GM18907 (cell line): ENCODE measurements around the gene CAPZB.

ENCODE experiments used
- ATAC-seq: cut with Tn5 transposase; IDR thresholded peaks from one replicate; pipeline ENCODE4 v1.9.1; 2021; ENCODE audit warnings: mild to moderate bottlenecking, moderate library complexity; ENCODE audit not compliant: unreplicated experiment

CAPZB gene

GRCh38 chr1:19449454-19450228 is 35.7 kb downstream of the CAPZB start:
- no peak for ATAC-seq

GRCh38 chr1:19448491-19449439 is 36.6 kb downstream of the CAPZB start:
- ATAC-seq, result no peak

GRCh38 chr1:19447550-19447949 is 37.8 kb downstream of the CAPZB start:
- no peak for ATAC-seq

- ATAC-seq, result no peak
Observed at GRCh38 chr1:19445417-19446342, 39.7 kb downstream of the CAPZB start.

GRCh38 chr1:19444296-19445021 is 40.9 kb downstream of the CAPZB start:
- ATAC-seq, result no peak

GRCh38 chr1:19443326-19443725 is 42.0 kb downstream of the CAPZB start:
- no peak for ATAC-seq

GRCh38 chr1:19442154-19443096 is 42.9 kb downstream of the CAPZB start:
- ATAC-seq, result no peak

- ATAC-seq, result no peak
Observed at GRCh38 chr1:19441048-19441780, 44.1 kb downstream of the CAPZB start.

GRCh38 chr1:19439464-19440171 is 45.7 kb downstream of the CAPZB start:
- no peak for ATAC-seq

GRCh38 chr1:19438516-19439195 is 46.7 kb downstream of the CAPZB start:
- no peak for ATAC-seq

- ATAC-seq, result no peak
Observed at GRCh38 chr1:19437891-19438294, 47.4 kb downstream of the CAPZB start.

- ATAC-seq, result no peak
Observed at GRCh38 chr1:19436716-19437476, 48.4 kb downstream of the CAPZB start.

- ATAC-seq, result no peak
Observed at GRCh38 chr1:19435851-19436455, 49.4 kb downstream of the CAPZB start.

GRCh38 chr1:19435181-19435580 is 50.2 kb downstream of the CAPZB start:
- ATAC-seq, result no peak

- no peak for ATAC-seq
Observed at GRCh38 chr1:19433719-19433998, 51.7 kb downstream of the CAPZB start.
